Mucosa of rectum (tissue), 2 donors: ENCODE results near the gene SCAMP4.
A peak's percentile ranks its signal among the peaks of the same experiment; 100 is the strongest.

Experiments used
- H3K27ac ChIP-seq, 2 donors: one replicate each; pipeline ENCODE4 v1.7.0; 2013; ENCODE audit warnings: inconsistent platforms in 2 of 2, low read depth in 2 of 2, low read length in 2 of 2
- H3K27me3 ChIP-seq, 2 donors: one replicate each; pipeline ENCODE4 v1.7.0; 2013; ENCODE audit warnings: low read length in 2 of 2; ENCODE audit not compliant: control insufficient read depth in 2 of 2, insufficient read depth in 2 of 2
- H3K36me3 ChIP-seq, 2 donors: one replicate each; pipeline ENCODE4 v1.7.0; 2013; ENCODE audit warnings: low read length in 2 of 2; ENCODE audit not compliant: control insufficient read depth in 2 of 2, insufficient read depth in 2 of 2
- H3K4me1 ChIP-seq, 2 donors: one replicate each; pipeline ENCODE4 v1.7.0; 2013; ENCODE audit warnings: low read length in 2 of 2, mild to moderate bottlenecking in 1 of 2; ENCODE audit not compliant: control insufficient read depth in 2 of 2, insufficient read depth in 2 of 2
- H3K4me3 ChIP-seq, 2 donors: one replicate each; pipeline ENCODE4 v1.7.0; 2013; ENCODE audit warnings: low read length in 2 of 2
- H3K9ac ChIP-seq, 2 donors: one replicate each; pipeline ENCODE4 v1.7.0; 2013; ENCODE audit warnings: low read length in 2 of 2, low read depth in 1 of 2, mild to moderate bottlenecking in 1 of 2
- H3K9me3 ChIP-seq, 2 donors: one replicate each; pipeline ENCODE4 v1.7.0; 2013; ENCODE audit warnings: low read length in 2 of 2; ENCODE audit not compliant: control insufficient read depth in 2 of 2
- donor health status: healthy.
- donor health status: Normal muscosa, but diverticular disease.

Gene SCAMP4

GRCh38 chr19:1860821-1861598 lies 44.2 kb upstream of the SCAMP4 start:
- Histone ChIP-seq H3K9ac (peak overlapping the region in 1 of 2 donors; percentile 81), H3K27ac (peak overlapping the region; percentile 53 to 98), H3K4me1 (peaks cover 56 to 65% of the 10 kb centered on the region in 2 donors), H3K9me3 (no peaks in the 10 kb centered on the region), H3K27me3 (no peaks in the 10 kb centered on the region), H3K36me3 (no peaks in the 10 kb centered on the region), H3K4me3 (peak overlapping the region; percentile 73 to 74)

DNA sequence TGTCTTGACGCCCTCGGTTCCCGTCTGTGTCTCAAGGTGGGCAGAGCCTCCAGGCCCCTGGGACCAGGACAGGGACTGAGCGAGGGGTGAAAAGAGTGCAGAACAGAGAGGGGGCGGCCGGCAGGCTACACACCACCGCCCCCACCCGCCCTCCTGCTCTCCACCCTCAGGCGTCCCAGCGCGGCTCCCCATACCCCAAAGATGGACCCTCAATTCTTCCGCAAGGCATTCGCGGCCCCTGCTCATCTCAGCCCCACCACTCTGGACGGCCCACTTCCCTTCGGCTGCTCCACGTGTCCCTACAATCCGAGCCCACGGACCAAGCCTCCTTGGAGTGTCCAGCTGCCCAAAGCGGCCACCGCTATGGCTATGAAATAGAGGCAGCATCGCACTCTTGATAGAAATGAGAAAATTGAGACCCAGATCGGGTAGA lies 43.6 kb upstream of the SCAMP4 start:
- no peaks in the 10 kb centered on the region for H3K36me3 ChIP-seq
- no peaks in the 10 kb centered on the region for H3K9me3 ChIP-seq
- H3K9ac ChIP-seq, result peak overlapping the region; percentile 72 to 81
- peak overlapping the region; percentile 73 to 74 for H3K4me3 ChIP-seq
- H3K27ac ChIP-seq, result peak overlapping the region; percentile 55 to 91
- H3K27me3 ChIP-seq, result no peaks in the 10 kb centered on the region
- H3K4me1 ChIP-seq, result peaks cover 50 to 59% of the 10 kb centered on the region in 2 donors

GRCh38 chr19:1862068-1862423 lies 43.2 kb upstream of the SCAMP4 start:
- H3K4me3 ChIP-seq, result peak overlapping the region; percentile 73 to 74
- H3K36me3 ChIP-seq, result no peaks in the 10 kb centered on the region
- H3K27me3 ChIP-seq, result no peaks in the 10 kb centered on the region
- peak overlapping the region; percentile 72 to 81 for H3K9ac ChIP-seq
- no peaks in the 10 kb centered on the region for H3K9me3 ChIP-seq
- peaks cover 50 to 57% of the 10 kb centered on the region in 2 donors for H3K4me1 ChIP-seq
- H3K27ac ChIP-seq, result peak overlapping the region; percentile 55 to 91

GRCh38 chr19:1862424-1863327 lies 42.5 kb upstream of the SCAMP4 start:
- peak overlapping the region; percentile 73 to 74 for H3K4me3 ChIP-seq
- peak overlapping the region; percentile 91 for H3K27ac ChIP-seq
- no peaks in the 10 kb centered on the region for H3K9me3 ChIP-seq
- H3K4me1 ChIP-seq, result peaks cover 46 to 52% of the 10 kb centered on the region in 2 donors
- peak overlapping the region; percentile 72 to 81 for H3K9ac ChIP-seq
- no peaks in the 10 kb centered on the region for H3K27me3 ChIP-seq
- no peaks in the 10 kb centered on the region for H3K36me3 ChIP-seq

GRCh38 chr19:1863328-1863637 lies 41.9 kb upstream of the SCAMP4 start, which contains the start of gene KLF16:
TSS of gene KLF16 (minus strand) at chr19:1863579. CDS start at chr19:1863497, 82 bp downstream.
- Histone ChIP-seq H3K27me3 (no peaks in the 10 kb centered on the region), H3K9ac (peak within 1 kb of the TSS; percentile 74 to 81), H3K36me3 (no peaks in the 10 kb centered on the region), H3K27ac (peak within 1 kb of the TSS; percentile 91), H3K9me3 (no peaks in the 10 kb centered on the region), H3K4me3 (peak within 1 kb of the TSS; percentile 73 to 82), H3K4me1 (peaks cover 41 to 45% of the 10 kb centered on the region in 2 donors)

- Histone ChIP-seq H3K36me3 (no peaks in the 10 kb centered on the region), H3K27ac (peak overlapping the region; percentile 83 to 86), H3K4me1 (peaks cover 36 to 40% of the 10 kb centered on the region in 2 donors), H3K27me3 (no peaks in the 10 kb centered on the region), H3K9me3 (no peaks in the 10 kb centered on the region), H3K9ac (peak overlapping the region; percentile 52 to 76), H3K4me3 (peak overlapping the region; percentile 70 to 82)
Measured at GRCh38 chr19:1863638-1864479, 41.3 kb upstream of the SCAMP4 start.

- Histone ChIP-seq H3K4me1 (peaks cover 29 to 33% of the 10 kb centered on the region in 2 donors), H3K9ac (peak overlapping the region; percentile 74 to 76)
Measured at GRCh38 chr19:1864480-1865171, 40.6 kb upstream of the SCAMP4 start.

GRCh38 chr19:1865172-1866010 lies 39.8 kb upstream of the SCAMP4 start:
- Histone ChIP-seq H3K9me3 (no peaks in the 10 kb centered on the region), H3K4me3 (peak overlapping the region; percentile 70 to 82), H3K9ac (peak overlapping the region; percentile 52 to 76), H3K36me3 (no peaks in the 10 kb centered on the region), H3K4me1 (peaks cover 22 to 27% of the 10 kb centered on the region in 2 donors), H3K27ac (peak overlapping the region; percentile 83 to 86), H3K27me3 (no peaks in the 10 kb centered on the region)

More at GRCh38 chr19:1864480-1865171, 40.6 kb upstream of the SCAMP4 start:
- Histone ChIP-seq H3K9me3 (no peaks in the 10 kb centered on the region), H3K4me3 (peak overlapping the region; percentile 70 to 82), H3K36me3 (no peaks in the 10 kb centered on the region), H3K27ac (peak overlapping the region; percentile 83 to 86), H3K27me3 (no peaks in the 10 kb centered on the region)
